T-cell (primary cell): ENCODE data around the gene UBE2K. TPM values are rescaled to one million over a fixed set of nuclear protein-coding genes. Genes with fewer than 3 reads are reported as not detected.

Experiments
- ATAC-seq, 4 experiments: fragments of 200-7000 bp in 3 of 4; fragments of 150-1000 bp in 1 of 4; cut with Tn5 transposase; replicated peaks in 1 of 4; 1 replicate in 3 of 4; 2 replicates in 1 of 4; pipeline ENCODE4 v1.10.0; 2021; ENCODE audit warnings: moderate library complexity in 3 of 4, mild to moderate bottlenecking in 2 of 4, moderate number of reproducible peaks in 1 of 4
- CTCF ChIA-PET, 2 donors: fragments of 300-600 bp; sonication (Branson Sonifier 250); formaldehyde crosslinking; loops; one replicate each; lab custom pipeline; 2022; ENCODE audit warnings: antibody characterized with exemption in 2 of 2; lab: Charles Lee
- POLR2A ChIA-PET, 2 donors: fragments of 300-600 bp; sonication (Branson Sonifier 250); formaldehyde crosslinking; loops; one replicate each; lab custom pipeline; 2022; ENCODE audit warnings: antibody characterized with exemption in 2 of 2; lab: Charles Lee
- DNase-seq, 35 experiments: peaks; one replicate each; pipeline versions ENCODE4 v3.0.0 to v3.0.0-alpha.2; 2013 to 2023
- H3K27ac ChIP-seq: one replicate; pipeline ENCODE4 v1.5.1; 2013; ENCODE audit warnings: low read length
- H3K27me3 ChIP-seq, 2 experiments: replicated peaks in 1 of 2; 1 replicate in 1 of 2; 2 replicates in 1 of 2; pipeline versions ENCODE4 v1.6.1 to v1.7.0; 2013; ENCODE audit warnings: low read length in 1 of 2, mixed read lengths in 1 of 2; ENCODE audit not compliant: control insufficient read depth in 2 of 2, insufficient read depth in 2 of 2; ENCODE audit errors: extremely low read depth in 1 of 2
- H3K36me3 ChIP-seq, 2 donors: 1 replicate in 1 of 2; 2 replicates in 1 of 2; pipeline versions ENCODE4 v1.6.1 to v1.7.0; 2013; ENCODE audit warnings: low read length in 1 of 2; ENCODE audit not compliant: control insufficient read depth in 2 of 2, insufficient read depth in 1 of 2; ENCODE audit errors: extremely low read depth in 1 of 2
- H3K4me1 ChIP-seq, 2 experiments: 1 replicate in 1 of 2; 2 replicates in 1 of 2; pipeline versions ENCODE4 v1.6.1 to v1.7.0; 2013; ENCODE audit warnings: low read length in 2 of 2, mixed read lengths in 1 of 2; ENCODE audit not compliant: insufficient read depth in 2 of 2, control insufficient read depth in 1 of 2; ENCODE audit errors: extremely low read depth in 1 of 2
- H3K4me3 ChIP-seq, 2 donors: 1 replicate in 1 of 2; 2 replicates in 1 of 2; pipeline versions ENCODE4 v1.5.1 to v1.7.0; 2013; ENCODE audit warnings: mild to moderate bottlenecking in 2 of 2, low read length in 1 of 2, moderate library complexity in 1 of 2; ENCODE audit not compliant: control insufficient read depth in 1 of 2; ENCODE audit errors: extremely low read depth in 1 of 2
- H3K9me3 ChIP-seq: 2 replicates; pipeline ENCODE4 v1.7.0; 2013
- H3K27ac Mint-ChIP-seq, 2 donors: one replicate each; pipeline ENCODE4 v1.8.0; 2020 to 2021; ENCODE audit warnings: mild to moderate bottlenecking in 2 of 2, mixed read lengths in 2 of 2
- H3K27me3 Mint-ChIP-seq, 2 donors: one replicate each; pipeline ENCODE4 v1.8.0; 2021 to 2022; ENCODE audit warnings: mixed read lengths in 2 of 2
- H3K36me3 Mint-ChIP-seq: one replicate; pipeline ENCODE4 v1.8.0; 2021; ENCODE audit warnings: mixed read lengths
- H3K4me1 Mint-ChIP-seq, 3 donors: one replicate each; pipeline ENCODE4 v1.8.0; 2020 to 2022; ENCODE audit warnings: mixed read lengths in 3 of 3, mild to moderate bottlenecking in 1 of 3
- H3K4me3 Mint-ChIP-seq, 3 donors: one replicate each; pipeline ENCODE4 v1.8.0; 2020 to 2022; ENCODE audit warnings: mild to moderate bottlenecking in 3 of 3, mixed read lengths in 3 of 3, moderate library complexity in 3 of 3
- H3K9me3 Mint-ChIP-seq, 3 donors: one replicate each; pipeline ENCODE4 v1.8.0; 2020 to 2022; ENCODE audit warnings: mixed read lengths in 3 of 3
- WGBS: methylation state at CpG from one replicate; pipeline ENCODE4 v1.1.5; 2013; ENCODE audit warnings: missing lambda C conversion rate; ENCODE audit not compliant: insufficient coverage; 5-methylcytosine and 5-hydroxymethylcytosine counted together
- total RNA-seq, 35 experiments: library from RNA in 6 of 35; stranded (reverse) in 6 of 35; fragments of 120-200 nt in 1 of 35; gene quantifications; one replicate each; pipeline versions ENCODE4 v1.2.1 to v1.2.4 and lab custom pipeline; 2013 to 2026

The UBE2K gene
- total RNA-seq, 5 donors from 2014 or later (not counting 1 experiment from before 2014, with no cell fraction given): 32.5 to 46.9 (median 44.0) TPM

- H3K27me3 Mint-ChIP-seq: no peaks in the 10 kb centered on the region
- H3K36me3 ChIP-seq: peaks cover 0 to 7% of the 10 kb centered on the region in 2 donors
- DNase-seq (no peak), ATAC-seq (no peak)
- no peak overlapping the region for H3K27ac ChIP-seq
- H3K27ac Mint-ChIP-seq: no peak overlapping the region
- ChIA-PET CTCF (no interaction called here), POLR2A (interaction anchor here in 1 of 2 donors (0.5 kb wide), 1 partner anchor 43 kb away, joined by 5 read pairs; the partner anchor contains the start of gene UBE2K)
- no peak overlapping the region for H3K4me3 Mint-ChIP-seq
- no peaks in the 10 kb centered on the region for H3K4me1 ChIP-seq
- no peaks in the 10 kb centered on the region for H3K27me3 ChIP-seq
- H3K4me1 Mint-ChIP-seq: peaks cover 2 to 12% (median 6%) of the 10 kb centered on the region in 3 donors
- H3K9me3 ChIP-seq: no peaks in the 10 kb centered on the region
- WGBS: no CpG with 5 or more reads among the region's 2 CpGs
- no peaks in the 10 kb centered on the region for H3K9me3 Mint-ChIP-seq
- H3K36me3 Mint-ChIP-seq: peaks cover 13% of the 10 kb centered on the region
- no peak overlapping the region for H3K4me3 ChIP-seq
These were observed 43.5 kb downstream of the UBE2K start for GRCh38 chr4:39741401-39741800.

GRCh38 chr4:39745920-39746319 lies 48.0 kb downstream of the UBE2K start:
- Mint-ChIP-seq H3K27ac (peak overlapping the region in 1 of 2 donors; percentile 23), H3K4me3 (no peak overlapping the region), H3K9me3 (no peaks in the 10 kb centered on the region), H3K4me1 (peaks cover 4 to 13% (median 6%) of the 10 kb centered on the region in 3 donors), H3K27me3 (no peaks in the 10 kb centered on the region), H3K36me3 (peaks cover 20% of the 10 kb centered on the region)
- CTCF ChIA-PET: no interaction called here
- Histone ChIP-seq H3K4me3 (no peak overlapping the region), H3K9me3 (no peaks in the 10 kb centered on the region), H3K27ac (no peak overlapping the region), H3K27me3 (no peaks in the 10 kb centered on the region), H3K4me1 (no peaks in the 10 kb centered on the region), H3K36me3 (peaks cover 0 to 11% of the 10 kb centered on the region in 2 donors)
- POLR2A ChIA-PET: no interaction called here
- ATAC-seq: no peak
- no peak for DNase-seq
- WGBS: 60% methylated on average over 1 of the region's 1 CpG

DNA sequence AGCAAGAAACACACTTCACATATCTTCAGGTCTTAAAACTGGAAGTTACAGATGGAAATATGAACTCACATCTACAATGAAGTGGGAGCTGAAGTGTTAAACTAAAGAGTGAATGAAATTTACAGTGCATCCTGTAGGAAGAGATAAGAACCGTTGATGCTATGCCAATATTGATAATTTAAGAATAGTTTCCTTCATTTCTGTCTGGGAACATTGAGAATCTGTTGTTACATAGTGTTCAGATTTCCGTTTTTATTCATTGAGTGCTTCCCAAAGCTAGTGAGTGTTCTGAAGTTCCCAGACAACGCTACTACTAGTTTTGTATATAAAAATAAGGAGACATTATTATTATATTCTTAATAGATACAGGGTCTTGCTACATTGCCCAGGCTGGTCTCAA lies 52.3 kb downstream of the UBE2K start:
- peaks cover 0 to 4% of the 10 kb centered on the region in 2 experiments for H3K4me1 ChIP-seq
- no peak overlapping the region for H3K4me3 Mint-ChIP-seq
- peaks cover 28% of the 10 kb centered on the region for H3K36me3 Mint-ChIP-seq
- H3K4me1 Mint-ChIP-seq: peaks cover 11 to 20% (median 18%) of the 10 kb centered on the region in 3 donors
- no peaks in the 10 kb centered on the region for H3K9me3 Mint-ChIP-seq
- H3K27ac ChIP-seq: no peak overlapping the region
- no peaks in the 10 kb centered on the region for H3K9me3 ChIP-seq
- DNase-seq (no peak), ATAC-seq (no peak)
- no peak overlapping the region for H3K27ac Mint-ChIP-seq
- POLR2A ChIA-PET: interaction anchor here in 1 of 2 donors (0.7 kb wide), 1 partner anchor 119 kb away, joined by 3 read pairs; no protein-coding TSS in a partner anchor
- H3K27me3 Mint-ChIP-seq: no peaks in the 10 kb centered on the region
- peaks cover 0 to 28% of the 10 kb centered on the region in 2 donors for H3K36me3 ChIP-seq
- CTCF ChIA-PET: interaction anchor here in 1 of 2 donors (0.6 kb wide), 1 partner anchor 48 kb away, joined by 4 read pairs; no protein-coding TSS in a partner anchor
- no peak overlapping the region for H3K4me3 ChIP-seq
- no CpG with 5 or more reads among the region's 3 CpGs for WGBS
- H3K27me3 ChIP-seq: no peaks in the 10 kb centered on the region

GRCh38 chr4:39754309-39754708 lies 56.4 kb downstream of the UBE2K start:
- DNase-seq: no peak
- Mint-ChIP-seq H3K9me3 (no peaks in the 10 kb centered on the region), H3K27ac (peak overlapping the region; percentile 2 to 30), H3K27me3 (no peaks in the 10 kb centered on the region), H3K36me3 (peaks cover 29% of the 10 kb centered on the region), H3K4me1 (peaks cover 5 to 15% (median 10%) of the 10 kb centered on the region in 3 donors), H3K4me3 (no peak overlapping the region)
- no peaks in the 10 kb centered on the region for H3K9me3 ChIP-seq
- H3K27ac ChIP-seq: no peak overlapping the region
- H3K4me1 ChIP-seq: peaks cover 0 to 4% of the 10 kb centered on the region in 2 experiments
- no peak for ATAC-seq
- H3K36me3 ChIP-seq: peaks cover 4 to 40% of the 10 kb centered on the region in 2 donors
- H3K4me3 ChIP-seq: no peak overlapping the region
- no CpG with 5 or more reads among the region's 6 CpGs for WGBS
- no peaks in the 10 kb centered on the region for H3K27me3 ChIP-seq
- ChIA-PET POLR2A (interaction anchor here in 1 of 2 donors (0.5 kb wide), 1 partner anchor 101 kb away, joined by 3 read pairs; no protein-coding TSS in a partner anchor), CTCF (no interaction called here)

- Mint-ChIP-seq H3K4me1 (peaks cover 5 to 15% (median 10%) of the 10 kb centered on the region in 3 donors), H3K27me3 (no peaks in the 10 kb centered on the region), H3K36me3 (peaks cover 33% of the 10 kb centered on the region), H3K9me3 (no peaks in the 10 kb centered on the region), H3K27ac (peak overlapping the region in 1 of 2 donors; percentile 4), H3K4me3 (no peak overlapping the region)
- ChIA-PET CTCF (interaction anchor here (0.6 to 0.7 kb wide), 2 partner anchors 56 to 140 kb away, joined by 3 to 4 read pairs; no protein-coding TSS in a partner anchor), POLR2A (interaction anchor here in 1 of 2 donors (0.6 to 0.7 kb wide), 3 partner anchors 38 to 540 kb away, joined by 3 to 4 read pairs (median 3); no protein-coding TSS in a partner anchor)
- no peak for ATAC-seq
- Histone ChIP-seq H3K4me1 (peaks cover 0 to 4% of the 10 kb centered on the region in 2 experiments), H3K36me3 (peaks cover 9 to 50% of the 10 kb centered on the region in 2 donors), H3K9me3 (no peaks in the 10 kb centered on the region), H3K27me3 (no peaks in the 10 kb centered on the region), H3K4me3 (no peak overlapping the region), H3K27ac (no peak overlapping the region)
- WGBS: 100% methylated on average over 1 of the region's 2 CpGs
- DNase-seq: no peak
These were observed 58.2 kb downstream of the UBE2K start for GRCh38 chr4:39756159-39756558.

DNA sequence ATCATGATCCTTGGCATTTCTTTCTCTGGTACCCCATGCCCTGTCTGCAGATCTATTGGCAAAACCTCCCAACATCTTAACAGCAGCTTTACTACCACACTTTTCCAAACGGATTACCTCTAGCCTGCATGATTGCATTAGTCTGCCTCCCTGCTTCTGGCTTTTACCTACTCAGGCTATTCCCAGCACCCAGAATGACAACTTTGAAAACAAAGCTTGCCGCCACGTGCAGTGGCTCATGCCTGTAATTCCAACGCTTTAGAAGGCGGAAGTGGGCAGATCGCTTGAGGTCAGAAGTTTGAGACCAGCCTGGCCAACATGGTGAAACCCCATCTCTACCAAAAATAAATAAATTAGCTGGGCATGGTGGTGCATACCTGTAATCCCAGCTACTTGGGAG lies 60.2 kb downstream of the UBE2K start:
- Mint-ChIP-seq H3K4me3 (no peak overlapping the region), H3K9me3 (no peaks in the 10 kb centered on the region), H3K4me1 (peaks cover 0 to 10% (median 8%) of the 10 kb centered on the region in 3 donors), H3K27me3 (no peaks in the 10 kb centered on the region), H3K36me3 (peaks cover 39% of the 10 kb centered on the region), H3K27ac (no peak overlapping the region)
- ChIA-PET POLR2A (no interaction called here), CTCF (interaction anchor here in 1 of 2 donors (1.5 kb wide), 1 partner anchor 21 kb away, joined by 3 read pairs; no protein-coding TSS in a partner anchor)
- ATAC-seq (no peak), DNase-seq (no peak)
- no peak overlapping the region for H3K27ac ChIP-seq
- no peaks in the 10 kb centered on the region for H3K9me3 ChIP-seq
- no peaks in the 10 kb centered on the region for H3K27me3 ChIP-seq
- no peak overlapping the region for H3K4me3 ChIP-seq
- peaks cover 9 to 51% of the 10 kb centered on the region in 2 donors for H3K36me3 ChIP-seq
- 100% methylated on average over 1 of the region's 6 CpGs for WGBS
- no peaks in the 10 kb centered on the region for H3K4me1 ChIP-seq
